Measurements from ENCODE around the gene PEA15. TPM values are rescaled to one million over a fixed set of nuclear protein-coding genes. Genes with fewer than 3 reads are reported as not detected.

The PEA15 gene
- total RNA-seq, 1 experiment from 2014 or later = 94.3 TPM

DNA sequence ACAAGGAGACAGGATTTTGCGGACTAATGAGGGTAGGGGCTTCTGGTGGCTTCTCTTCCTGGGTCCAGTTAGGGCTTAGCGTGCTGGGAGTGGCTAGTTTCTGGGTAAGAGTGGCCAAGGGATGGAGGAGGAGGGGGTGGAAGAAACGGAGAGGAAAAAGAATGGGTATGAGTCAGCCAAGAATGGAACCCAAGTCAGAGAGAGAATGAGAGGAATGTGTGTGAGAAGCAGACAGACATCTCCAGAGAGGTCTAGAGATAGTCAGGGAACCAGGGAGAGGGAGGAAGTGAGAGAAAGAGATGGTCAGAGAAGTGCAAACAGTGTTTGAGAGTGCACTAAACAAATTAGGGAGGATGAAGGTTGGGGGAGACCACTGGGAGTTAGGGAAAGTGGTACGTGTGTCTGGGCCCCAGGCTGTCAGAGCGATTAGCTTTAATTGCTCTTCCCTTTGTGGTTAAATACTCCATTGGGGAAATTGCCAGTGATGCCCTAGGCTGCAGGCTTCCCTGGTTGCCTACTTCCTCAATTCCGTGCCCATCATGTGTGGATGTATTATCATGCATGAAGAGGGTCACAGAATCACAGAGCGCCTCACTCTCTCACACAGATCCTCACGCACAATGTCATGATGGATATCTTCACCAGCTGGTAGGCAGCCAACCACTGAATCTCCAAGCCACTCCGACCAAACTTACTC is 1.4 kb downstream of the PEA15 start:
- H3K9me3 ChIP-seq (ENCODE audit: control insufficient read depth, insufficient read depth, low read depth, low read length) = no peaks in the 10 kb centered on the region
- ATAC-seq (no peak), DNase-seq (ENCODE audit: low read depth, low spot score) (no peak)
- peak overlapping the region; percentile 80 to 87 for H3K4me3 ChIP-seq (ENCODE audit: low read depth in 2 of 2, low read length in 2 of 2)
- TF ChIP-seq, protein P1, sequence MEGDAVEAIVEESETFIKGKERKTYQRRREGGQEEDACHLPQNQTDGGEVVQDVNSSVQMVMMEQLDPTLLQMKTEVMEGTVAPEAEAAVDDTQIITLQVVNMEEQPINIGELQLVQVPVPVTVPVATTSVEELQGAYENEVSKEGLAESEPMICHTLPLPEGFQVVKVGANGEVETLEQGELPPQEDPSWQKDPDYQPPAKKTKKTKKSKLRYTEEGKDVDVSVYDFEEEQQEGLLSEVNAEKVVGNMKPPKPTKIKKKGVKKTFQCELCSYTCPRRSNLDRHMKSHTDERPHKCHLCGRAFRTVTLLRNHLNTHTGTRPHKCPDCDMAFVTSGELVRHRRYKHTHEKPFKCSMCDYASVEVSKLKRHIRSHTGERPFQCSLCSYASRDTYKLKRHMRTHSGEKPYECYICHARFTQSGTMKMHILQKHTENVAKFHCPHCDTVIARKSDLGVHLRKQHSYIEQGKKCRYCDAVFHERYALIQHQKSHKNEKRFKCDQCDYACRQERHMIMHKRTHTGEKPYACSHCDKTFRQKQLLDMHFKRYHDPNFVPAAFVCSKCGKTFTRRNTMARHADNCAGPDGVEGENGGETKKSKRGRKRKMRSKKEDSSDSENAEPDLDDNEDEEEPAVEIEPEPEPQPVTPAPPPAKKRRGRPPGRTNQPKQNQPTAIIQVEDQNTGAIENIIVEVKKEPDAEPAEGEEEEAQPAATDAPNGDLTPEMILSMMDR (IDR thresholded peaks at IDR 0.05) = no peak
- TF ChIP-seq SIN3A (IDR thresholded peaks at IDR 0.05; ENCODE audit: borderline replicate concordance, insufficient read depth, low read depth, low read length) (no peak), TCF7L2 (IDR thresholded peaks at IDR 0.05; ENCODE audit: low read depth, low read length) (no peak), POLR2AphosphoS5 (IDR thresholded peaks at IDR 0.05; ENCODE audit: low read depth, low read length) (no peak)
- TF ChIP-seq, protein P2, sequence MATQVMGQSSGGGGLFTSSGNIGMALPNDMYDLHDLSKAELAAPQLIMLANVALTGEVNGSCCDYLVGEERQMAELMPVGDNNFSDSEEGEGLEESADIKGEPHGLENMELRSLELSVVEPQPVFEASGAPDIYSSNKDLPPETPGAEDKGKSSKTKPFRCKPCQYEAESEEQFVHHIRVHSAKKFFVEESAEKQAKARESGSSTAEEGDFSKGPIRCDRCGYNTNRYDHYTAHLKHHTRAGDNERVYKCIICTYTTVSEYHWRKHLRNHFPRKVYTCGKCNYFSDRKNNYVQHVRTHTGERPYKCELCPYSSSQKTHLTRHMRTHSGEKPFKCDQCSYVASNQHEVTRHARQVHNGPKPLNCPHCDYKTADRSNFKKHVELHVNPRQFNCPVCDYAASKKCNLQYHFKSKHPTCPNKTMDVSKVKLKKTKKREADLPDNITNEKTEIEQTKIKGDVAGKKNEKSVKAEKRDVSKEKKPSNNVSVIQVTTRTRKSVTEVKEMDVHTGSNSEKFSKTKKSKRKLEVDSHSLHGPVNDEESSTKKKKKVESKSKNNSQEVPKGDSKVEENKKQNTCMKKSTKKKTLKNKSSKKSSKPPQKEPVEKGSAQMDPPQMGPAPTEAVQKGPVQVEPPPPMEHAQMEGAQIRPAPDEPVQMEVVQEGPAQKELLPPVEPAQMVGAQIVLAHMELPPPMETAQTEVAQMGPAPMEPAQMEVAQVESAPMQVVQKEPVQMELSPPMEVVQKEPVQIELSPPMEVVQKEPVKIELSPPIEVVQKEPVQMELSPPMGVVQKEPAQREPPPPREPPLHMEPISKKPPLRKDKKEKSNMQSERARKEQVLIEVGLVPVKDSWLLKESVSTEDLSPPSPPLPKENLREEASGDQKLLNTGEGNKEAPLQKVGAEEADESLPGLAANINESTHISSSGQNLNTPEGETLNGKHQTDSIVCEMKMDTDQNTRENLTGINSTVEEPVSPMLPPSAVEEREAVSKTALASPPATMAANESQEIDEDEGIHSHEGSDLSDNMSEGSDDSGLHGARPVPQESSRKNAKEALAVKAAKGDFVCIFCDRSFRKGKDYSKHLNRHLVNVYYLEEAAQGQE (IDR thresholded peaks at IDR 0.05; ENCODE audit: insufficient read depth in 1 of 2, low read depth in 2 of 2, low read length in 1 of 2) = no peak
- ChIA-PET CTCF (interaction anchor here (1.4 kb wide), 1 partner anchor 13 kb away, joined by 3 read pairs; no protein-coding TSS in a partner anchor), POLR2A (no interaction called here)
- TSS peak; percentile 64 for BruUV-seq (replicated peaks)
- H3K27me3 ChIP-seq (ENCODE audit: control insufficient read depth, insufficient read depth, low read length) = no peaks in the 10 kb centered on the region
- in situ Hi-C loops (cut with HindIII; ENCODE audit: low pct_unique_long_range_greater_than_20kb, low sequenced_read_pairs) (no loop called here), intact Hi-C loops (cut with micrococcal nuclease; ENCODE audit: unreplicated experiment) (no loop called here)
- H3K36me3 ChIP-seq (ENCODE audit: control insufficient read depth, insufficient read depth, low read length) = peaks cover 3% of the 10 kb centered on the region; the same call in 1 of the 2 replicates
- H3K4me1 ChIP-seq (ENCODE audit: control insufficient read depth, insufficient read depth, low read length) = peaks cover 17% of the 10 kb centered on the region
- peak overlapping the region; percentile 83 for H3K27ac ChIP-seq (ENCODE audit: low read length)

DNA sequence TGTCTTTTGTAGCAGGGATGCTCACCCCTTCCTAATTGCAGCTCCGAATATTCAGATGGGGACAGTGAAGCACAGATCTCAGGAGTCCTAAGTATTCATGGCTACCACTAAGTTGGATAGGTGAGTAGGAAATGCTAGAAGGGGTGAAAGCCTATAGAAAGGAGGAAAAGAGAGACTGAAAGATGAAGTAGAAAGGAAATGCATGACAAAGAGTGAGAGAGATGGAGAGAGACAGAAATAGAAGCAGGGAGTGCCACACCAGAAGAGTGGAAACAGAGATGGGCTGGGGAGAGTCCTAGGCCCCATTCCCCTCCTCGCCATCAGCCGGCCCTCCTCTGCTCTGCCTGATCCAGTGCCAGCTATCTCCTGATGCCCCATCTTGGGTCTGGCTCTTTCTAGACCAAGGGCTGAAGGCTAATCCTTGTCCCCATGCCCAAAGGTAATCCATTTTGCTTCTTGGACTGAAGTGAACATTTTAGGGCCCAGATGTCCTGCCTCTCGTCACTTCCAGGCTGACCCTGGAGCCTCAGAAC is 2.0 kb downstream of the PEA15 start:
- no peaks in the 10 kb centered on the region for H3K27me3 ChIP-seq (ENCODE audit: control insufficient read depth, insufficient read depth, low read length)
- DNase-seq (ENCODE audit: low read depth, low spot score) = no peak
- H3K27ac ChIP-seq (ENCODE audit: low read length) = no peak overlapping the region
- H3K4me3 ChIP-seq (ENCODE audit: low read depth in 2 of 2, low read length in 2 of 2) = no peak overlapping the region; a peak in 1 of 4 replicates
- ATAC-seq = no peak
- BruUV-seq (replicated peaks) = no TSS peak
- peaks cover 17% of the 10 kb centered on the region for H3K4me1 ChIP-seq (ENCODE audit: control insufficient read depth, insufficient read depth, low read length)
- intact Hi-C loops (cut with micrococcal nuclease; ENCODE audit: unreplicated experiment) = no loop called here
- CTCF ChIA-PET = no interaction called here
- POLR2A ChIA-PET = no interaction called here
- no peak for TF ChIP-seq POLR2AphosphoS5 (IDR thresholded peaks at IDR 0.05; ENCODE audit: low read depth, low read length)
- TF ChIP-seq SIN3A (IDR thresholded peaks at IDR 0.05; ENCODE audit: borderline replicate concordance, insufficient read depth, low read depth, low read length) = no peak
- TF ChIP-seq, protein P2 (IDR thresholded peaks at IDR 0.05; ENCODE audit: insufficient read depth in 1 of 2, low read depth in 2 of 2, low read length in 1 of 2) = no peak
- TF ChIP-seq TCF7L2 (IDR thresholded peaks at IDR 0.05; ENCODE audit: low read depth, low read length) = no peak
- TF ChIP-seq, protein P1 (IDR thresholded peaks at IDR 0.05) = no peak
- peaks cover 5% of the 10 kb centered on the region for H3K36me3 ChIP-seq (ENCODE audit: control insufficient read depth, insufficient read depth, low read length)
- in situ Hi-C loops (cut with HindIII; ENCODE audit: low pct_unique_long_range_greater_than_20kb, low sequenced_read_pairs) = no loop called here
- no peaks in the 10 kb centered on the region for H3K9me3 ChIP-seq (ENCODE audit: control insufficient read depth, insufficient read depth, low read depth, low read length)
